Stimulated activated memory B cell treated with anti-CD40 and anti-IgM and Interleukin-4, amounts not matched to agents 10 μg/mL and 1 μg/mL and 100 μg/mL, for 72 hours (primary cell): ENCODE data around the gene SUB1.

Source experiments
- ATAC-seq: fragments of 150-1000 bp; cut with Tn5 transposase; 2 replicates; pipeline ENCODE4 v1.10.0; 2021
- H3K27ac Mint-ChIP-seq: one replicate; pipeline ENCODE4 v1.8.0; 2022; ENCODE audit warnings: mild to moderate bottlenecking, mixed read lengths
- H3K27me3 Mint-ChIP-seq: one replicate; pipeline ENCODE4 v1.8.0; 2022; ENCODE audit warnings: mixed read lengths
- H3K36me3 Mint-ChIP-seq: one replicate; pipeline ENCODE4 v1.8.0; 2022; ENCODE audit warnings: mixed read lengths
- H3K4me1 Mint-ChIP-seq: one replicate; pipeline ENCODE4 v1.8.0; 2022; ENCODE audit warnings: mixed read lengths
- H3K4me3 Mint-ChIP-seq: one replicate; pipeline ENCODE4 v1.8.0; 2022; ENCODE audit warnings: mild to moderate bottlenecking, moderate library complexity, mixed read lengths
- H3K9me3 Mint-ChIP-seq: one replicate; pipeline ENCODE4 v1.8.0; 2022; ENCODE audit warnings: mixed read lengths

Gene SUB1

GRCh38 chr5:32639943-32640342, 54.6 kb downstream of the SUB1 start:
- Mint-ChIP-seq H3K4me1 (no peaks in the 10 kb centered on the region), H3K27ac (no peak overlapping the region), H3K36me3 (no peaks in the 10 kb centered on the region), H3K9me3 (no peaks in the 10 kb centered on the region), H3K27me3 (no peaks in the 10 kb centered on the region), H3K4me3 (no peak overlapping the region)
- no peak for ATAC-seq

GRCh38 chr5:32642276-32643002, 57.1 kb downstream of the SUB1 start:
- ATAC-seq: no peak
- no peak overlapping the region for H3K27ac Mint-ChIP-seq
- no peaks in the 10 kb centered on the region for H3K4me1 Mint-ChIP-seq
- H3K36me3 Mint-ChIP-seq: no peaks in the 10 kb centered on the region
- peaks cover 9% of the 10 kb centered on the region for H3K27me3 Mint-ChIP-seq
- no peaks in the 10 kb centered on the region for H3K9me3 Mint-ChIP-seq
- H3K4me3 Mint-ChIP-seq: no peak overlapping the region

GRCh38 chr5:32645246-32645645, 59.9 kb downstream of the SUB1 start:
- Mint-ChIP-seq H3K9me3 (no peaks in the 10 kb centered on the region), H3K27ac (no peak overlapping the region), H3K4me1 (no peaks in the 10 kb centered on the region), H3K27me3 (peaks cover 14% of the 10 kb centered on the region), H3K36me3 (no peaks in the 10 kb centered on the region), H3K4me3 (no peak overlapping the region)
- no peak for ATAC-seq

- no peak for ATAC-seq
- Mint-ChIP-seq H3K4me1 (no peaks in the 10 kb centered on the region), H3K27me3 (peaks cover 14% of the 10 kb centered on the region), H3K36me3 (no peaks in the 10 kb centered on the region), H3K4me3 (no peak overlapping the region), H3K9me3 (no peaks in the 10 kb centered on the region), H3K27ac (no peak overlapping the region)
Measured at GRCh38 chr5:32646061-32646969, 61.0 kb downstream of the SUB1 start.

GRCh38 chr5:32651088-32651487, 65.7 kb downstream of the SUB1 start:
- Mint-ChIP-seq H3K4me3 (no peak overlapping the region), H3K27ac (no peak overlapping the region)

GRCh38 chr5:32651638-32652037, 66.3 kb downstream of the SUB1 start:
- no peak for ATAC-seq
- Mint-ChIP-seq H3K4me1 (no peaks in the 10 kb centered on the region), H3K9me3 (peaks cover 11% of the 10 kb centered on the region), H3K36me3 (peaks cover 6% of the 10 kb centered on the region), H3K4me3 (no peak overlapping the region), H3K27me3 (peaks cover 22% of the 10 kb centered on the region), H3K27ac (no peak overlapping the region)

More at GRCh38 chr5:32651088-32651487, 65.7 kb downstream of the SUB1 start:
- ATAC-seq: no peak
- Mint-ChIP-seq H3K36me3 (peaks cover 6% of the 10 kb centered on the region), H3K9me3 (peaks cover 9% of the 10 kb centered on the region), H3K27me3 (peaks cover 23% of the 10 kb centered on the region), H3K4me1 (no peaks in the 10 kb centered on the region)
